Measurements from ENCODE around the gene DGLUCY.

The DGLUCY gene

DNA sequence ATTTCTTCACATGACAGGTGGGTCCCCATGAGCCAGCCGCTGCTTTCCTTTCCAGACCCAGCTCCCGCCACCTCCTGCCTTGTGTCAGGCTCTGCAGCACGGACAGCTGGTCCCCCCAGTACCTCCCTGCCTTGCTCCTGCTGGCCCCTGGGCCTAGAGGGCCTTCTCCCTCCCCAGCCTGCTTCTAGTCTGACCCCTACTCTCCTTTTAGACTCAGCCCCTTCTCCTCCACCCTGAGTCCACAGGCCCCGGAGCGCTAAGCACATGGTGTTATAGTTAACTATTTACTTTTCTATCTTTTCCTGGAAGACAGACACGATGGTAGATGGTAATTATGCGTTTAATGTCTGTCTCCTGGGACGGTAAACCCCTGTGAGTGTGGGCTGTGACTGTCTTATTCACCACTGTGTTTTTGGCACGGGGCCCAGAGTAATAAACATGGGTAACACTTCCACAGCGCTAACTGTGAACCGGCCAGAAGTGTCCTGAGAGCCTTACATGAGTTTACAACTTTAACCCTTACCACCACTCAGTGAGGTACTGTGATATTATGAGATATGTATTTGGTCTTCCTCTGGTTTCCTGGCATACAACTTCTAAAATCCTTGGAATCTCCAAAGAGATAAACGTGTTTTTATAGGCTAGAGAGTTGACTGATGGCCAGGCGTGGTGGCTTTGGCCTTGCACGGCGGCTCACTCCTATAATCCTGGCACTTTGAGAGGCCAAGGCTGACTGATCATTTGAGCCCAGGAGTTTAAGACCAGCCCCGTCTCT is 41.2 kb downstream of the DGLUCY start (continued):
- TF ChIP-seq ZNF843 (tag by site-specific recombination; IDR thresholded peaks at IDR 0.05) (peak; percentile 92), ELK4 (IDR thresholded peaks at IDR 0.05; ENCODE audit: borderline replicate concordance, low read depth, low read length) (no peak), ZBTB44 (tag by site-specific recombination; IDR thresholded peaks at IDR 0.05) (peak; percentile 73), ZFP41 (tag by site-specific recombination; IDR thresholded peaks at IDR 0.05; ENCODE audit: borderline replicate concordance) (no peak), ZNF785 (tag by site-specific recombination; IDR thresholded peaks at IDR 0.05) (no peak), ZNF433 (tag by site-specific recombination; IDR thresholded peaks at IDR 0.05; ENCODE audit: low read depth) (no peak), ZNF561 (tag by site-specific recombination; IDR thresholded peaks at IDR 0.05; ENCODE audit: borderline replicate concordance) (peak; percentile 96), TSHZ1 (tag by site-specific recombination; IDR thresholded peaks at IDR 0.05; ENCODE audit: borderline replicate concordance) (peak; percentile 55; the same call in 1 of the 2 replicates), ZNF670 (tag by site-specific recombination; IDR thresholded peaks at IDR 0.05; ENCODE audit: low read depth) (no peak), ZBTB7A (tag by site-specific recombination; IDR thresholded peaks at IDR 0.05; ENCODE audit: low read depth) (no peak), ZNF19 (tag by site-specific recombination; IDR thresholded peaks at IDR 0.05; ENCODE audit: low read depth) (no peak), ZNF157 (tag by site-specific recombination; IDR thresholded peaks at IDR 0.05) (no peak), KLF9 (tag by site-specific recombination; IDR thresholded peaks at IDR 0.05; ENCODE audit: low read depth) (no peak), ZNF18 (tag by site-specific recombination; IDR thresholded peaks at IDR 0.05) (peak; percentile 89), ZNF114 (tag by site-specific recombination; IDR thresholded peaks at IDR 0.05) (no peak), ZNF174 (tag by site-specific recombination; IDR thresholded peaks at IDR 0.05) (no peak), ZNF48 (tag by site-specific recombination; IDR thresholded peaks at IDR 0.05) (no peak), ZNF521 (tag by site-specific recombination; IDR thresholded peaks at IDR 0.05) (no peak), IKZF3 (tag by site-specific recombination; IDR thresholded peaks at IDR 0.05) (peak; percentile 81), ZNF335 (tag by site-specific recombination; conservative IDR thresholded peaks at IDR 0.05) (peak; percentile 39; the same call in 1 of the 2 replicates), ZNF16 (tag by site-specific recombination; IDR thresholded peaks at IDR 0.05; ENCODE audit: low read depth) (no peak), ZNF132 (tag by site-specific recombination; IDR thresholded peaks at IDR 0.05; ENCODE audit: borderline replicate concordance) (no peak), ZNF121 (tag by site-specific recombination; IDR thresholded peaks at IDR 0.05) (no peak), ZFHX2 (tag by site-specific recombination; conservative IDR thresholded peaks at IDR 0.05) (peak; percentile 76)
- TF ChIP-seq, protein P1, sequence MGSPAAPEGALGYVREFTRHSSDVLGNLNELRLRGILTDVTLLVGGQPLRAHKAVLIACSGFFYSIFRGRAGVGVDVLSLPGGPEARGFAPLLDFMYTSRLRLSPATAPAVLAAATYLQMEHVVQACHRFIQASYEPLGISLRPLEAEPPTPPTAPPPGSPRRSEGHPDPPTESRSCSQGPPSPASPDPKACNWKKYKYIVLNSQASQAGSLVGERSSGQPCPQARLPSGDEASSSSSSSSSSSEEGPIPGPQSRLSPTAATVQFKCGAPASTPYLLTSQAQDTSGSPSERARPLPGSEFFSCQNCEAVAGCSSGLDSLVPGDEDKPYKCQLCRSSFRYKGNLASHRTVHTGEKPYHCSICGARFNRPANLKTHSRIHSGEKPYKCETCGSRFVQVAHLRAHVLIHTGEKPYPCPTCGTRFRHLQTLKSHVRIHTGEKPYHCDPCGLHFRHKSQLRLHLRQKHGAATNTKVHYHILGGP (tag by site-specific recombination; IDR thresholded peaks at IDR 0.05) = peak; percentile 97
- TF ChIP-seq, protein P2, sequence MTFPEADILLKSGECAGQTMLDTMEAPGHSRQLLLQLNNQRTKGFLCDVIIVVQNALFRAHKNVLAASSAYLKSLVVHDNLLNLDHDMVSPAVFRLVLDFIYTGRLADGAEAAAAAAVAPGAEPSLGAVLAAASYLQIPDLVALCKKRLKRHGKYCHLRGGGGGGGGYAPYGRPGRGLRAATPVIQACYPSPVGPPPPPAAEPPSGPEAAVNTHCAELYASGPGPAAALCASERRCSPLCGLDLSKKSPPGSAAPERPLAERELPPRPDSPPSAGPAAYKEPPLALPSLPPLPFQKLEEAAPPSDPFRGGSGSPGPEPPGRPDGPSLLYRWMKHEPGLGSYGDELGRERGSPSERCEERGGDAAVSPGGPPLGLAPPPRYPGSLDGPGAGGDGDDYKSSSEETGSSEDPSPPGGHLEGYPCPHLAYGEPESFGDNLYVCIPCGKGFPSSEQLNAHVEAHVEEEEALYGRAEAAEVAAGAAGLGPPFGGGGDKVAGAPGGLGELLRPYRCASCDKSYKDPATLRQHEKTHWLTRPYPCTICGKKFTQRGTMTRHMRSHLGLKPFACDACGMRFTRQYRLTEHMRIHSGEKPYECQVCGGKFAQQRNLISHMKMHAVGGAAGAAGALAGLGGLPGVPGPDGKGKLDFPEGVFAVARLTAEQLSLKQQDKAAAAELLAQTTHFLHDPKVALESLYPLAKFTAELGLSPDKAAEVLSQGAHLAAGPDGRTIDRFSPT (tag by site-specific recombination; IDR thresholded peaks at IDR 0.05) = no peak
